ENCODE measurements around the gene MAST4.
"Not testable (repeated sequence)": the region's sequence is repeated elsewhere in the genome, so short reads cannot be mapped to it uniquely, and the experiment has no call there.

The MAST4 gene

DNA sequence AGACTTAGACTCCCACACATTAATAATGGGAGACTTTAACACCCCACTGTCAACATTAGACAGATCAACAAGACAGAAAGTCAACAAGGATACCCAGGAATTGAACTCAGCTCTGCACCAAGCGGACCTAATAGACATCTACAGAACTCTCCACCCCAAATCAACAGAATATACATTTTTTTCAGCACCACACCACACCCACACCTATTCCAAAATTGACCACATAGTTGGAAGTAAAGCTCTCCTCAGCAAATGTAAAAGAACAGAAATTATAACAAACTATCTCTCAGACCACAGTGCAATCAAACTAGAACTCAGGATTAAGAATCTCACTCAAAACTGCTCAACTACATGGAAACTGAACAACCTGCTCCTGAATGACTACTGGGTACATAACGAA, 156.5 kb downstream of the MAST4 start:
- not testable (repeated sequence) for DNase-seq

- peak; percentile 42 for DNase-seq
Measured at GRCh38 chr5:66757219-66757833, 161.1 kb downstream of the MAST4 start.

GRCh38 chr5:66757834-66758371, 161.7 kb downstream of the MAST4 start:
- no peak for DNase-seq

GRCh38 chr5:66769030-66769733, 173.0 kb downstream of the MAST4 start:
- no peak for DNase-seq

DNA sequence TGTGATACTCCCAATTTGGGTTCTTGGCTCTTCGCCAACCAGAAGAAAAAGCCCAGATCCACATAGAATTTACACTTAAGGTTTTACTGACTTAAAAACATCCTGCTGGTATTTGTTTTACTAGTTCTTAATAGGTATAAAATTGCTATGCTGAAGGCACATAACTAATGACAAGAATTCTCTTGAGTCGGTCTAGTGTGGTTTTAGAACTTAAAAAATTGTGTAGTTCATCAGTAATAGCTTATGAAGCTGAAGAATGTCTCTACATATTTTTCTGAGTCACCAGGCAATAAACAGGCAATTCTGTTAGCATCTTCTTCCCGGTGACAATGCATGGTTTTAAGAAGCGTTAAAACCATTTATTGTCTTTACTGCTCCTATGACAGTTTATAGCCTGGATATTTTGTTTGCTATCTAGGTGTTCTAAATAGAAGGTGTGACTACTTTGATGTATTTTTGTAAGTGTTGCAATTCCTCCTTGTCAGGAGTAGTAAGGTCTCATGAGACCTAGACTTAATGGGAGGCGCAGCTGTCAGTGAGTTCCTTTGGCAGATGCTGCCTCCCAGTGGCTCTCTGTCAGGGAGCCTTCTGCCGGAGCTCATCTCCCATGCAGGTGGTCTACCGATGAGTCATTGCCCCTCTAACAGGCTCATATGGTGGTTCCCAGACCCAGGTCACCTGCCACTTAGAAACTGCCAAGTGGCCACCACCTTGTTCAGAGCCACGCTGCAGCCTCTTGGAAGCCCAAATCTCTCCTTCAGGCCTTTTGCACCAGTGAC, 173.8 kb downstream of the MAST4 start:
- peak; percentile 81 for DNase-seq

GRCh38 chr5:66777868-66778267, 181.7 kb downstream of the MAST4 start:
- no peak for DNase-seq

GRCh38 chr5:66779528-66779927, 183.3 kb downstream of the MAST4 start:
- DNase-seq: no peak

GRCh38 chr5:66788556-66788955, 192.4 kb downstream of the MAST4 start:
- no peak for DNase-seq

DNA sequence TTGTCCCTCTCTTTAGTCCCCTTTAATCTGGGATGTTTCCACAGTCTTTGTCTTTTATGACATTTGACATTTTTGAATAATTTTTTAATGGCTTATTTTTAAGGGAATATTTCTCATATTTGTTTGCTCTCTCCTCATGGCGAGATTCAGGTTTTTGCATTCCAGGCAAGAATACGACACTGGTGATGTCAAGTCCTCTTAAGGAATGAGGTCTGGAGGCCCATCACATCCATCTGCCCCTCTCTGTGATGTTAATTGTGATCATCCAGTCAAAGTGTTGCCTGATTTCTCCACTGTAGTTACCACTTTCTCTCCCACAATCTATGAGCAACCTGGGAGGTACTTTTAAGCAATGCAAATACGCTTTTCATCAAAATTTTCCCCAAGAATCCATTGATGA, 193.2 kb downstream of the MAST4 start:
- DNase-seq: no peak

- no peak for DNase-seq
Measured at GRCh38 chr5:66793049-66793448, 196.9 kb downstream of the MAST4 start.

DNA sequence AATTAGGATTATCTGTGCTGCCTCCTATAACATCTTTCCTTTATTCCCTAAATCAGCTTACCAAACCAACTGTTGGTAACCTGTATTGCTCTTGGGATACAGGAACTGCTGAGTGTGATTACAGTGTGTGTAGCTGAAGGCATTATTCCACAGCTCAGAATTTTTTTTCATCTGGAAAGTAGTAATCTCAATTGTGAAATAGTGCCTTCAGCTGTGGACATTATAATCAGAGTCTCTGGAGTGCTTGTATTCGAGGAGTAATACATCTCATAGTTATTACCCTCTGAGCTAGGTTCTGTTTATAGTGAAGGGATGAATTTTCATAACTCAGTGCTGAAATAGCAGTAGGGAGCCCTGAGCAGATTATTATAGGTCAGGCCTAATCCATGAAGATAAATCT, 199.5 kb downstream of the MAST4 start:
- no peak for DNase-seq

GRCh38 chr5:66796305-66797292, 200.4 kb downstream of the MAST4 start:
- no peak for DNase-seq

DNA sequence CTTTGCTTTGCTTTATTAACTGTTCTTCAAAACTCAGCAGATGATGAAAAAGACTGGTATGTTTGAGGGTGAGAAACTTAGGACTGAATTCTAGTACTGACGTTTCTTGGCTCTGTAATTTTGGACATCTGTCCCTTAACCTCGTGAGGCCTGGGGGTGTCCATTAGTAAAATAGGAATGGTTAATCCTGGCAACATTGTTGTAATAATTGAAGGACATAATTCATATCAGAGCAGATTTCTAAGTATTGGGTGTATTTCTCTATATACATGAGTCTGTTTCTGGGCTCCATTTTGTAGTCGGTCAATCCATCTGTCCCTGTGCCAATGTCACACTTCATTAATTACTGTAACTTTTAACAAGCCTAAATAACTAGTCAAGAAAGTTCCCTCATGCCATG, 206.7 kb downstream of the MAST4 start:
- no peak for DNase-seq

- DNase-seq: no peak
Measured at GRCh38 chr5:66805514-66806430, 209.6 kb downstream of the MAST4 start.

- peak; percentile 13 for DNase-seq
Measured at GRCh38 chr5:66807743-66808142, 211.6 kb downstream of the MAST4 start.

GRCh38 chr5:66808663-66809062, 212.5 kb downstream of the MAST4 start:
- DNase-seq: no peak

DNA sequence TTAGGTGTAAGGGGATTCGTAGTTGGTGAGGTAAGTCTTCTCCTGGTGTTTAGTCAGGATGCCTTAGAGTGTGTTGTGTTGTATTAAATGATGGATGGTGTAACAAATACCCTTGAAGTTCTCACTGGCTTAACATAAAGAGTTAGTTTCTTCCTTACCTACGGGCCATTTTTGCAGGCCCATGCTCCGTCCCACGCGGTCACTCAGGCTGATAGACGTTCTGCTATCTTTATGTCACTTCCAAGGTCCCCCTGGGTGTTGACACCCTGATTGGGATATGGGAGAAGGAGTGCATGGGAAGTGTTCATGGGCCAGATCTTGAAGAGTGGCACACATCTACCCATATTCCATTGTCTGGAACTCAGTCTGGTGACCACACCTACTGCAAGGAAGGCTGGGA, 214.0 kb downstream of the MAST4 start:
- DNase-seq: no peak

DNA sequence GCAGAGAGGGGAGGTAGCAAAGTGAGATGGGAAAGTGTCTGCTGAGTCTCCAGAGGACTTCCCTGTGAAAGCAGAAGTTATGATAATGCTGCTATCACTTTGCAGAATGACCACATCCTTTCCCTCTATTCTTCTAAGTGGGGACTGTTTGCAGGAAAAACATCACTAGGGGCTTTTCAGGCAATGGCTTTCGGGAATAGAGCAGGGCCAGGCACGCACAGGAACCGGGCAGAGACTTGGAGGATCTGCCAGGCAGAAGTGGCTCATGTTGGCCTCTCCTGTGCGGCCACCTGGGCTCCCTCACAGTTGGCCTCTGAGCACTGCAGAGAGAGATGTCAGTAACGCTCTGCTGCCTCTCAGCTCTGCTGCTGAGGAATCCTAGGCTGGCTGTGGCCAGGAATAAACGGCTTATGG, 214.7 kb downstream of the MAST4 start:
- DNase-seq: no peak

DNA sequence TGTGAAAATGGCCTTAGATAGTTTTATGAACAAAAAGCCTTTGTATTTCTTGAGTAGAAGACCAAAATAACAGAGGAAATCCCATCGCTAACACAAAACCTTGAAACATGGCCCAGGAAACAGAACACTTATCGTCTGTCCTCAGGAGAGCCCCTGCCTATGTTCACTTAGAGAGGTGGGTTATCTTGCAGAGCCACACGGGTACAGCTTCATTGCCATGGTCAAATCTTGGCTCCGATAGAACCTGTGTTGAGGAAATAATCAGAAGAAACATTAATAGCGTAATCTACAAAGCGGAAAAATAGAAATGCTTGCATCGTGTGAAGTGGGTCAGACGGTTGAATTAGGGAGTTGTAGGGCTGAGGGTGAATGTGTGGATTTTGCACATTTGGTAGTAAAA, 216.1 kb downstream of the MAST4 start:
- DNase-seq: no peak

GRCh38 chr5:66813306-66813705, 217.1 kb downstream of the MAST4 start:
- DNase-seq: no peak

Measured in NCI-H2171 treated with DMSO at 0.1 percent for 48 hours (cell line).